ENCODE data around the gene RNF34. TPM values are rescaled to one million over a fixed set of nuclear protein-coding genes. Genes with fewer than 3 reads are reported as not detected.

RNF34 gene
- total RNA-seq, 1 experiment from 2014 or later, result 66.4 TPM

DNA sequence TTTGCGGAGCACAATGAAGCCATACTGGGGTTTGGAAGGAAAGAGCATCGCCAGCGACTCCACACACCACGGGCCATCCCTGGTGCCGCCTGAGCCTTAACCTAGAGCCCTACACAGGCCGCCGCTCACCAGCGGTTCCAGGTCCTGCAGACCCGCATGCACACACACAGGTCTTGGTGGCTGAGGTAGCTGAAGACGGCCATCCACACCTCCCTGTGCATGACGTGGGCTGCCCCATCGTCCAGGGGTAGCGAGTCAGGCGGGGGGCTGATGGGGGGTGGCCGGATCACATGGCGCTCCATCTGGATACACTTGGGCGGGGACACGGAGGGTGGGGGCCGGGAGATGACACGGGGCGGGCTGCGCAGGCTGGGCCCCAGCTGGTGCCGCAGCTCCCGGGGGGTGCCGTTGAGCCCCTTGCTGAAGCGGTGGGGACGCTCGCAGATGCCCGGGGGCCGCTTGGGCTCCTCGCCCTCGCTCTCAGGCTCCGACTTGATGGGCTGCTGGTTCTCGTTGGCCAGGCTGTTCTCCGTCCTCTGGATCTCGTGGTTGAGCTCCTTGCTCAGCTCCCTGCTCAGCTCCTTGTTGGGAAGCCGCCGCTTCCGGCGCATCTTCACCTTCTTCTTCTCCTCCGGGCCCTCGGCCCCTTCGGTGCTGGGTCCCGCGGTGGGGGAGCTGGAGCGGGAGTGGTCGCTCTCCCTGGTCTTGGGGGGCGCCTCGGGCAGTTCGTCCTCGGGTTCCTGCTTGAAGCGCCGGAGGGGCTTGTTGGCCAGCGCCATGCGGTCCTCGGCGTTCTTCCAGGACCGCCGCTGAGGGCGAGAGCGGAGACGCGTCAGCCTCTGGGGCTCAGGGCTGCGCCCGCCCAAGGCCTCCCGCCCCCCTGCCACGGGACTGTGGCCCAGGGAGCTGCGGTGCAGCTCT, 42.4 kb downstream of the RNF34 start:
- no peak overlapping the region for H4K5ac ChIP-seq (ENCODE audit: insufficient read length, low read depth, low read length)
- H3K4me1 ChIP-seq (ENCODE audit: insufficient read depth, low read length), result no peaks in the 10 kb centered on the region
- peak; percentile 33 for DNase-seq
- no CpG with 5 or more reads among the region's 68 CpGs for WGBS (ENCODE audit: extremely low coverage, insufficient read length, low lambda C conversion rate)
- Mint-ChIP-seq H3K27me3 (ENCODE audit: low read depth) (peaks cover 1% of the 10 kb centered on the region; the same call in 1 of the 2 replicates), H3K27ac (no peak overlapping the region), H3K9me3 (no peaks in the 10 kb centered on the region), H3K36me3 (ENCODE audit: insufficient read depth in 1 of 3, low read depth in 3 of 3) (peaks cover 41 to 77% (median 73%) of the 10 kb centered on the region in 3 experiments), H3K4me1 (peaks cover 2 to 15% of the 10 kb centered on the region in 2 experiments; a peak in 2 of 4 replicates), H3K4me3 (no peak overlapping the region)
- no peak overlapping the region for H2AK5ac ChIP-seq (ENCODE audit: insufficient read length, low read length)
- H2AFZ ChIP-seq (ENCODE audit: low read length), result no peak overlapping the region
- H4K20me1 ChIP-seq (ENCODE audit: control insufficient read depth, insufficient read depth, insufficient read length), result peaks cover 3% of the 10 kb centered on the region
- H3K14ac ChIP-seq (ENCODE audit: insufficient read depth, low read length), result no peak overlapping the region
- no peak overlapping the region for H3T11ph ChIP-seq (ENCODE audit: low read length)
- H3K9ac ChIP-seq (ENCODE audit: extremely low read depth, insufficient read length, low read length), result no peak overlapping the region
- no peak overlapping the region for H2BK15ac ChIP-seq (ENCODE audit: low read depth, low read length)
- no peak overlapping the region for H3K4ac ChIP-seq (ENCODE audit: low read depth, low read length)
- H2BK120ac ChIP-seq (ENCODE audit: low read depth, low read length, poor library complexity, severe bottlenecking), result no peak overlapping the region
- H3K27me3 ChIP-seq (ENCODE audit: insufficient read depth, low read length), result no peaks in the 10 kb centered on the region
- no peak overlapping the region for H2BK5ac ChIP-seq (ENCODE audit: insufficient read length, low read length)
- H2BK12ac ChIP-seq (ENCODE audit: insufficient read length, low read depth, low read length), result no peak overlapping the region
- TF ChIP-seq, protein P1, sequence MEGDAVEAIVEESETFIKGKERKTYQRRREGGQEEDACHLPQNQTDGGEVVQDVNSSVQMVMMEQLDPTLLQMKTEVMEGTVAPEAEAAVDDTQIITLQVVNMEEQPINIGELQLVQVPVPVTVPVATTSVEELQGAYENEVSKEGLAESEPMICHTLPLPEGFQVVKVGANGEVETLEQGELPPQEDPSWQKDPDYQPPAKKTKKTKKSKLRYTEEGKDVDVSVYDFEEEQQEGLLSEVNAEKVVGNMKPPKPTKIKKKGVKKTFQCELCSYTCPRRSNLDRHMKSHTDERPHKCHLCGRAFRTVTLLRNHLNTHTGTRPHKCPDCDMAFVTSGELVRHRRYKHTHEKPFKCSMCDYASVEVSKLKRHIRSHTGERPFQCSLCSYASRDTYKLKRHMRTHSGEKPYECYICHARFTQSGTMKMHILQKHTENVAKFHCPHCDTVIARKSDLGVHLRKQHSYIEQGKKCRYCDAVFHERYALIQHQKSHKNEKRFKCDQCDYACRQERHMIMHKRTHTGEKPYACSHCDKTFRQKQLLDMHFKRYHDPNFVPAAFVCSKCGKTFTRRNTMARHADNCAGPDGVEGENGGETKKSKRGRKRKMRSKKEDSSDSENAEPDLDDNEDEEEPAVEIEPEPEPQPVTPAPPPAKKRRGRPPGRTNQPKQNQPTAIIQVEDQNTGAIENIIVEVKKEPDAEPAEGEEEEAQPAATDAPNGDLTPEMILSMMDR (conservative IDR thresholded peaks at IDR 0.05), result no peak
- H3K27ac ChIP-seq (ENCODE audit: insufficient read length, low read depth, low read length), result no peak overlapping the region
- H4K91ac ChIP-seq (ENCODE audit: insufficient read length, low read depth, low read length), result no peak overlapping the region
- no peak overlapping the region for H3K4me2 ChIP-seq (ENCODE audit: insufficient read depth, insufficient read length, low read length)
- no peak overlapping the region for H3K23ac ChIP-seq (ENCODE audit: insufficient read length, low read depth, low read length)
- no peaks in the 10 kb centered on the region for H3K79me2 ChIP-seq (ENCODE audit: insufficient read depth, low read length)
- peaks cover 7% of the 10 kb centered on the region for H3K79me1 ChIP-seq (ENCODE audit: insufficient read depth, low read depth, low read length, poor library complexity, severe bottlenecking)
- no peak overlapping the region for H3K18ac ChIP-seq (ENCODE audit: insufficient read length, low read depth, low read length)
- no peak overlapping the region for H4K8ac ChIP-seq (replicated peaks; ENCODE audit: insufficient read length, low read depth, low read length)
- H3K56ac ChIP-seq (ENCODE audit: insufficient read length, low read depth, low read length), result no peak overlapping the region
- H3K9me3 ChIP-seq (ENCODE audit: control insufficient read depth, low read depth, low read length), result no peaks in the 10 kb centered on the region
- no peaks in the 10 kb centered on the region for H3K23me2 ChIP-seq (ENCODE audit: insufficient read length, low read depth, low read length, poor library complexity, severe bottlenecking)
- no peak overlapping the region for H2BK20ac ChIP-seq (ENCODE audit: low read depth, low read length, poor library complexity, severe bottlenecking)

Measured in H9 (cell line).